Progenitor cell of endocrine pancreas (in vitro differentiated cells): ENCODE results near the gene WNT7A. TPM values are rescaled to one million over a fixed set of nuclear protein-coding genes. Genes with fewer than 3 reads are reported as not detected.
"Not testable (repeated sequence)": the region's sequence is repeated elsewhere in the genome, so short reads cannot be mapped to it uniquely, and the experiment has no call there.

ENCODE experiments used
- DNase-seq: peaks from one replicate; pipeline ENCODE4 v3.0.0; 2021; ENCODE audit warnings: low spot score; ENCODE audit not compliant: unreplicated experiment
- H3K27ac Mint-ChIP-seq: 2 replicates; pipeline ENCODE4 v1.8.0; 2021; ENCODE audit warnings: mild to moderate bottlenecking, moderate library complexity, mixed read lengths
- H3K27me3 Mint-ChIP-seq: 2 replicates; pipeline ENCODE4 v1.8.0; 2021; ENCODE audit warnings: mixed read lengths
- H3K36me3 Mint-ChIP-seq: 2 replicates; pipeline ENCODE4 v1.8.0; 2022; ENCODE audit warnings: mixed read lengths; ENCODE audit not compliant: insufficient read depth
- H3K4me1 Mint-ChIP-seq: 2 replicates; pipeline ENCODE4 v1.8.0; 2021; ENCODE audit warnings: low read depth, mixed read lengths
- H3K4me3 Mint-ChIP-seq: 2 replicates; pipeline ENCODE4 v1.8.0; 2021; ENCODE audit warnings: low read depth, mild to moderate bottlenecking, moderate library complexity, mixed read lengths
- H3K9me3 Mint-ChIP-seq: 2 replicates; pipeline ENCODE4 v1.8.0; 2021; ENCODE audit warnings: low read depth, mixed read lengths
- CTCF ChIP-seq: fragments of 200-600 bp; sonication (generic); IDR thresholded peaks from one replicate; pipeline ENCODE4 v1.5.0; 2021; ENCODE audit warnings: antibody characterized with exemption, mild to moderate bottlenecking; ENCODE audit not compliant: unreplicated experiment
- long read RNA-seq: library from polyadenylated mRNA; unstranded; transcript quantifications from one replicate; pipeline ENCODE4 v2.0.0, GENCODE V29; 2020
- total RNA-seq: library from RNA; stranded (reverse); gene quantifications from 2 replicates; pipeline ENCODE4 v1.2.1, GENCODE V29; 2021

WNT7A gene
- total RNA-seq: not detected in 2 replicates
- long read RNA-seq: 0 reads

GRCh38 chr3:13879946-13880810 is at the start of gene WNT7A:
Gene WNT7A (minus strand): TSS chr3:13880071. CDS start chr3:13879816, 255 bp downstream.
- DNase-seq: peak; percentile 59
- peak; percentile 84 for TF ChIP-seq CTCF
- Mint-ChIP-seq H3K36me3 (no peaks in the 10 kb centered on the region), H3K9me3 (no peaks in the 10 kb centered on the region), H3K27me3 (peaks cover 88% of the 10 kb centered on the region), H3K4me1 (peaks cover 5% of the 10 kb centered on the region), H3K27ac (no peak within 1 kb of the TSS), H3K4me3 (peak within 1 kb of the TSS; percentile 40)

GRCh38 chr3:13928741-13929140 is 48.9 kb upstream of the WNT7A start:
- not testable (repeated sequence) for DNase-seq, H3K27me3 Mint-ChIP-seq, H3K4me3 Mint-ChIP-seq, H3K36me3 Mint-ChIP-seq, H3K4me1 Mint-ChIP-seq, H3K27ac Mint-ChIP-seq
- H3K9me3 Mint-ChIP-seq: peaks cover 13% of the 10 kb centered on the region

- H3K27ac Mint-ChIP-seq: no peak overlapping the region
- DNase-seq: no peak
- peaks cover 13% of the 10 kb centered on the region for H3K9me3 Mint-ChIP-seq
- no peaks in the 10 kb centered on the region for H3K4me1 Mint-ChIP-seq
- peak; percentile 10 for TF ChIP-seq CTCF
- no peaks in the 10 kb centered on the region for H3K36me3 Mint-ChIP-seq
- H3K27me3 Mint-ChIP-seq: peaks cover 3% of the 10 kb centered on the region
- no peak overlapping the region for H3K4me3 Mint-ChIP-seq
Observed at GRCh38 chr3:13927295-13927694, 47.4 kb upstream of the WNT7A start.

DNA sequence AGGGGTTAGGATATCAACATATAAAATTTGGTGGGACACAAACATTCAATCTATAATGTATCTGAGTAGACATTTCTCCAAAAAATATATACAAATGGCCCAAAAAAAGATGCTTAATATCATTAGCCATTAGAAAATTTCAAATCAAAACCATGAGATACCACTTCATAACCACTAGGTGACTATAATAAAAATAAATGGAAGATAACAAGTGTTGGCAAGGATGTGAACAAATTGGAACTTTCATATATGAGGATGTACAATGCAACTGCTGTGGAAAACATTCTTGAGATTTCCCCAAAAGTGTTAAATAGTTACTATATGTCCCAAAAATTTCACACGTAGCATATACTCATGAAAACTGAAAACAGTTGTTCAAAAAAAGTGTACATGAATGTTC is 36.5 kb upstream of the WNT7A start:
- H3K27ac Mint-ChIP-seq: no peak overlapping the region
- H3K4me3 Mint-ChIP-seq: no peak overlapping the region
- H3K36me3 Mint-ChIP-seq: peaks cover 5% of the 10 kb centered on the region
- H3K27me3 Mint-ChIP-seq: no peaks in the 10 kb centered on the region
- no peak for TF ChIP-seq CTCF
- no peaks in the 10 kb centered on the region for H3K4me1 Mint-ChIP-seq
- no peak for DNase-seq
- H3K9me3 Mint-ChIP-seq: peaks cover 32% of the 10 kb centered on the region

DNA sequence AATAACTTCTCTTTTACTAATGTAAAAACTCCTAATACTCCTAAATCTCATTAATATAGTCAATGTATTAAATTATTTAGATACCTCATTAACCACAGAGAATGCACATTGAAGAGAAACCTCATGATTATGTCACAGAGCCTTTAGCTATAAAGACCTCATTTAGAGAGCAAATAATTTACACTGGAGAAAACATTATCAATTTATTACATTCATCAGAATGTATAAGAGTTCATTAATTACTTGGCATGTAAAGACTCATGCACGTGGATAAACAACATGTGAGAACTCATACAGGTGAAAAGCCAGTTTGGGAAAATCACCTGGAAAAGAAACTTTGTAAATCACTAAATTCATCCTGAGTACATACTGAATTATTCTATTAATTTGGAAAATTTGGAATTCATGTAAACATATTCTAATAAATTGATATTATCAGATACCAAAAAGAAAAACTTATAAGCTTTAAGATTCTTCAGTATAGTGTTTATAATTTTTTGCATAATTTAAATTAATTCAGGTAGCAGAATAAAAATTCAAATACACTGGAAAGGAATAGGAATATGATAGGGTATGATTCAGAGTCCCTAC is 22.9 kb upstream of the WNT7A start:
- no peak for TF ChIP-seq CTCF
- H3K9me3 Mint-ChIP-seq: peaks cover 51% of the 10 kb centered on the region
- H3K4me3 Mint-ChIP-seq: no peak overlapping the region

More for the DNA sequence above, 22.9 kb upstream of the WNT7A start:
- H3K36me3 Mint-ChIP-seq: peaks cover 8% of the 10 kb centered on the region
- H3K27ac Mint-ChIP-seq: no peak overlapping the region
- no peak for DNase-seq
- no peaks in the 10 kb centered on the region for H3K4me1 Mint-ChIP-seq
- H3K27me3 Mint-ChIP-seq: no peaks in the 10 kb centered on the region
